SU-DHL-6 (cell line): ENCODE results near the gene SP140.
"Not testable (repeated sequence)": the region's sequence is repeated elsewhere in the genome, so short reads cannot be mapped to it uniquely, and the experiment has no call there.

ENCODE experiments used
- H2AFZ ChIP-seq: fragments of 200-600 bp; sonication (generic); 2 replicates; pipeline ENCODE4 v1.6.1; 2014; ENCODE audit warnings: low read depth, mild to moderate bottlenecking, moderate library complexity, mixed read lengths, antibody characterized with exemption, low read length; ENCODE audit not compliant: severe bottlenecking
- H3F3A ChIP-seq: fragments of 200-600 bp; shearing (Covaris generic); 2 replicates; pipeline ENCODE4 v1.6.0; 2016; ENCODE audit warnings: antibody characterized with exemption, mild to moderate bottlenecking; ENCODE audit not compliant: insufficient read depth
- H3K27ac ChIP-seq: fragments of 200-600 bp; sonication (generic); 2 replicates; pipeline ENCODE4 v1.5.1; 2016; ENCODE audit warnings: low read depth, mild to moderate bottlenecking, low read length, moderate library complexity, mixed read lengths
- H3K27me3 ChIP-seq: fragments of 200-600 bp; sonication (generic), shearing (Covaris generic); 2 replicates; pipeline ENCODE4 v1.6.0; 2014; ENCODE audit warnings: mild to moderate bottlenecking, low read length
- H3K36me3 ChIP-seq: fragments of 200-600 bp; sonication (generic); 2 replicates; pipeline ENCODE4 v1.6.1; 2014; ENCODE audit warnings: mild to moderate bottlenecking, low read length, mixed read lengths
- H3K4me2 ChIP-seq: fragments of 300-600, 200-600 bp; shearing (Covaris generic), sonication (generic); 2 replicates; pipeline ENCODE4 v1.6.0; 2014; ENCODE audit warnings: low read length, low read depth, mild to moderate bottlenecking; ENCODE audit not compliant: poor library complexity, severe bottlenecking
- H3K4me3 ChIP-seq: fragments of 200-600 bp; sonication (generic); 2 replicates; pipeline ENCODE4 v1.5.1; 2014; ENCODE audit warnings: antibody characterized with exemption, low read length, mild to moderate bottlenecking, mixed read lengths; ENCODE audit not compliant: insufficient read depth, poor library complexity, severe bottlenecking
- H3K79me2 ChIP-seq: fragments of 200-600 bp; sonication (generic); 2 replicates; pipeline ENCODE4 v1.6.1; 2014; ENCODE audit warnings: mild to moderate bottlenecking, low read length, moderate library complexity; ENCODE audit not compliant: insufficient read depth
- H3K9ac ChIP-seq: fragments of 200-600 bp; sonication (generic); 2 replicates; pipeline ENCODE4 v1.7.0; 2014; ENCODE audit warnings: mild to moderate bottlenecking, low read length
- H3K9me2 ChIP-seq: fragments of 200-600 bp; sonication (generic); replicated peaks from 2 replicates; pipeline ENCODE4 v1.6.1; 2014; ENCODE audit warnings: low read length; ENCODE audit not compliant: insufficient read depth
- H3K9me3 ChIP-seq: fragments of 200-600 bp; sonication (generic); 2 replicates; pipeline ENCODE4 v1.6.1; 2014; ENCODE audit warnings: low read length, mixed read lengths; ENCODE audit not compliant: insufficient read depth
- H4K20me1 ChIP-seq: fragments of 200-600 bp; sonication (generic); 2 replicates; pipeline ENCODE4 v1.6.1; 2014; ENCODE audit warnings: low read depth, mild to moderate bottlenecking, antibody characterized with exemption, low read length, moderate library complexity, mixed read lengths
- CTCF ChIP-seq: fragments of 200-600 bp; sonication (generic); IDR thresholded peaks from one replicate; pipeline ENCODE4 v1.5.1; 2017; ENCODE audit warnings: antibody characterized with exemption, mild to moderate bottlenecking, low read length, moderate library complexity; ENCODE audit not compliant: insufficient read depth, poor library complexity, severe bottlenecking
- EZH2phosphoT487 ChIP-seq: fragments of 200-600 bp; sonication (generic), shearing (Covaris generic); conservative IDR thresholded peaks from 2 replicates; pipeline ENCODE4 v1.6.1; 2018; ENCODE audit warnings: mild to moderate bottlenecking, antibody characterized with exemption, low read length, moderate library complexity, mixed read lengths

Gene SP140

GRCh38 chr2:230307485-230307884, 81.9 kb downstream of the SP140 start:
- 0 out of 2 replicates have a peak, but pooled peaks cover 4% of the 10 kb centered on the region for H3K36me3 ChIP-seq
- H4K20me1 ChIP-seq = no peaks in the 10 kb centered on the region
- no peak overlapping the region for H3K9ac ChIP-seq
- H3K4me2 ChIP-seq = no peak overlapping the region
- no peaks in the 10 kb centered on the region for H3K9me3 ChIP-seq
- no peak overlapping the region for H3K4me3 ChIP-seq
- no peak overlapping the region for H3K27ac ChIP-seq
- no peaks in the 10 kb centered on the region for H3K9me2 ChIP-seq
- H3K79me2 ChIP-seq = no peaks in the 10 kb centered on the region
- H3K27me3 ChIP-seq = no peaks in the 10 kb centered on the region
- H3F3A ChIP-seq = no peaks in the 10 kb centered on the region
- H2AFZ ChIP-seq = no peak overlapping the region
- TF ChIP-seq CTCF = no peak
- TF ChIP-seq EZH2phosphoT487 = no peak

GRCh38 chr2:230308402-230309000, 83.0 kb downstream of the SP140 start:
- Histone ChIP-seq H3F3A (no peaks in the 10 kb centered on the region), H3K9me2 (no peaks in the 10 kb centered on the region), H2AFZ (no peak overlapping the region), H3K9ac (no peak overlapping the region), H4K20me1 (no peaks in the 10 kb centered on the region), H3K27ac (no peak overlapping the region), H3K27me3 (no peaks in the 10 kb centered on the region), H3K36me3 (0 out of 2 replicates have a peak, but pooled peaks cover 8% of the 10 kb centered on the region), H3K4me3 (no peak overlapping the region), H3K79me2 (no peaks in the 10 kb centered on the region), H3K9me3 (no peaks in the 10 kb centered on the region), H3K4me2 (no peak overlapping the region)
- no peak for TF ChIP-seq EZH2phosphoT487
- TF ChIP-seq CTCF = no peak

- H4K20me1 ChIP-seq, H3K4me2 ChIP-seq, H3K4me3 ChIP-seq, H3K9me2 ChIP-seq, H3K27me3 ChIP-seq, H3K36me3 ChIP-seq, H3F3A ChIP-seq, H3K9me3 ChIP-seq, H3K27ac ChIP-seq, H3K79me2 ChIP-seq, H3K9ac ChIP-seq, H2AFZ ChIP-seq: not testable (repeated sequence)
Measured at GRCh38 chr2:230310792-230311191, 85.3 kb downstream of the SP140 start.

GRCh38 chr2:230311634-230312033, 86.1 kb downstream of the SP140 start:
- not testable (repeated sequence) for H3F3A ChIP-seq, H3K27me3 ChIP-seq, H3K9ac ChIP-seq, H3K4me3 ChIP-seq, H3K9me3 ChIP-seq, H3K79me2 ChIP-seq, H3K4me2 ChIP-seq, H3K36me3 ChIP-seq, H3K27ac ChIP-seq, H4K20me1 ChIP-seq, H2AFZ ChIP-seq, H3K9me2 ChIP-seq
